HG03060 (cell line): ENCODE results near the gene MLX.
"Not testable (repeated sequence)": the region's sequence is repeated elsewhere in the genome, so short reads cannot be mapped to it uniquely, and the experiment has no call there.

ENCODE experiments used
- ATAC-seq: cut with Tn5 transposase; IDR thresholded peaks from one replicate; pipeline ENCODE4 v1.9.1; 2021; ENCODE audit warnings: low read depth, moderate number of reproducible peaks; ENCODE audit not compliant: unreplicated experiment

MLX gene

DNA sequence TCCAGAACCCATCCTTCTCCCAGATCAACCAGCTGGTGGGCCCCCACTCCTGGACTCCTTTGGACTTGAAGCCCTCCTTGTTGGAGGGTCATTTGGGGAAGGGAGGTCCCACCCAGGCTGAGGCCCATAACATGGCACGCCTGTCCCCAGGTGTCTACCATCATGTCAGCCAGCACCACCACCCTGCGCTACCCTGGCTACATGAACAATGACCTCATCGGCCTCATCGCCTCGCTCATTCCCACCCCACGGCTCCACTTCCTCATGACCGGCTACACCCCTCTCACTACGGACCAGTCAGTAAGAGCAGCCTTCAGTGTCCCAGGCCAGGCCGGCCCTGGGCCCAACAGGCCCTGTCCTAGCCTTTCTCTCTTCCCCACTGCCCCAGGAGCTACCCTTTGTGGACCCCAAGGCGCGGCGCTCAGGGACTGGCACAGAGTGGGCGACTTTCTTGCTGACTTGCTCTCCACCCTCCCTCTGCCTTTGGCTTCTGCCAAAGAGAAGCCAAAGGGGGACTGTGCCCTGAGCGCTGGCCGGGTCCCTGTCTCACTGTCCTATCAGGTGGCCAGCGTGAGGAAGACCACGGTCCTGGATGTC lies 46.9 kb downstream of the MLX start:
- ATAC-seq = no peak

DNA sequence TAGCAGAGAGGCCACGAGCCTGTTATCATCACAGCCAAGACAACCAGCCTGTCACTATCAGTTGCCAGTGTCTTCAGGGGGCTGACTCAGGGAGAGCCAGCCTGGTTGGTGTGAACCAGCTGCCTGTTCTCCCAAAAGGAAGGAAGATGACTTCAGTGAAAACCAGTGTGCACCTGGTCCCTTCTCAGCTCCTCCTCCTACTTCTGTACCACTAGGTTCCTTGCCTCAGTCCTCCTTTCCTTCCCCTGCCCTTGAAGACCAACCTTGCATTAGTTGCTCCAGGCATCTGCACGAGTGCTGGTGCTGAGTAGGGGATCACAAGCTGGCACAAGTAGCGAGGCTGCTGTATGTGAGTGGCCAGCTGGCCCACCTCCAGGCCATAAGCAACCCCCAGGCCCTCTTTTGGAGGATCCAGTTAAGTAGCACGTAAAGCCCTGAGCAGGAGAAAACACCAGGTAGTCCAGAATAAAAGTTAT lies 51.1 kb downstream of the MLX start:
- no peak for ATAC-seq

DNA sequence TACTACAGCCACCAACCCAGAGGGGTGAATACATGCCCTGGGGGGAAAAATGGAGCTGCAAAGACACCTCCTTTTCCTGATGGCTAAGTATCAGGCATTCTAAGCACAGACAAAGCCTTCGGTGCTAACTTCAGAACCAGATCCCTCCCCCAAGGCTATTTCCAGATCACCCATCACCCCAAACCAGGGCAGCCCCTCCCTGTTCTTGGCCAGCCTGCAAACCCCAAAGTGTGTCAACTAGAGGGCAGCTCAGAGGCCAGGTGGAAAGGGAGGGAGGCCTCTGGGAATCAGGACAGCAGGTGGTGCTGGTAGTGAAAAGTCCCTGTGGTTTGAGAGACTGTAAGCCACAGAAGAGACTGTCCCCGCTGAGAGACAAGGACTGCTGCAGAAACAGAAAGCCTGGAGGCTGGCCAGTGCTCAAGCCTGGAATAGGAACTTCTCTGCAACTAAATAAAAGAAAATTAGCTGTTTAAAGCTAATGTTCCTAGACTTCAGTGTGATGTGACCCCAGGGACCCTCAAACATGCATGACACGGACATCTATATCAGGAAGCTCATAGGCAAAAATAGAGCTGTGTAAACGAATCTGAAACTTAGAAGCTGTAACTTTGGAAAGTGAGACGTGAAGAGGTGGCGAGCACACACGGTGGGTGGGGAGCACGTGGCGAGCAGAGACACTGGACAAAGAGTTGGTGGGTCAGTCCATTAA lies 51.7 kb downstream of the MLX start:
- ATAC-seq = no peak

DNA sequence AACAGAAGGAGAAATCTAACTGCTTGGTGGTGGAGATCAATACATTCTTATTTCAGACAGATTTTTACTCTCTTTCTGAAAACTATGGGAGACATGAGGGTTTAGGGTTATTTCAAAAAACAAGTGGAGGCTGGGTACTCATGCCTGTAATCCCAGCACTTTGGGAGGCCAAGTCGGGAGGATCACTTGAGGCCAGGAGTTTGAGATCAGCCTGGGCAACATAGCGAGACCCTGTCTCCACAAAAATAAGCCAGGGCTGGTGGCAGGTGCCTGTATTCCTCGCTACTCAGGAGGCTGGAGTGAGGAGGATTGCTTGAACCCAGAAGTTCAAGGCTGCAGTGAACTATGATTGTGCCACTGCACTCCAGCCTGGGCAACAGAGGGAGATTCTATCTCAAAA lies 55.1 kb downstream of the MLX start:
- ATAC-seq = not testable (repeated sequence)
